ENCODE results near the gene TMEM59L.

TMEM59L gene

GRCh38 chr19:18657590-18658365 lies 45.1 kb downstream of the TMEM59L start:
- no peak for DNase-seq (ENCODE audit: low read depth in 3 of 3)

- no peak for DNase-seq (ENCODE audit: low read depth in 3 of 3)
Observed at GRCh38 chr19:18658366-18658855, 45.7 kb downstream of the TMEM59L start.

GRCh38 chr19:18659281-18660050 lies 46.8 kb downstream of the TMEM59L start:
- DNase-seq (ENCODE audit: low read depth in 3 of 3) = no peak

- no peak for DNase-seq (ENCODE audit: low read depth in 3 of 3)
Observed at GRCh38 chr19:18660051-18660910, 47.6 kb downstream of the TMEM59L start.

- no peak for DNase-seq (ENCODE audit: low read depth in 3 of 3)
Observed at GRCh38 chr19:18660939-18661670, 48.4 kb downstream of the TMEM59L start.

- DNase-seq (ENCODE audit: low read depth in 3 of 3) = no peak
Observed at GRCh38 chr19:18662972-18663732, 50.5 kb downstream of the TMEM59L start.

GRCh38 chr19:18663940-18664530 lies 51.4 kb downstream of the TMEM59L start:
- no peak for DNase-seq (ENCODE audit: low read depth in 3 of 3)

GRCh38 chr19:18665771-18666202 lies 53.1 kb downstream of the TMEM59L start:
- no peak for DNase-seq (ENCODE audit: low read depth in 3 of 3)

- DNase-seq (ENCODE audit: low read depth in 3 of 3) = no peak
Observed at GRCh38 chr19:18666317-18666716, 53.6 kb downstream of the TMEM59L start.

- no peak for DNase-seq (ENCODE audit: low read depth in 3 of 3)
Observed at GRCh38 chr19:18666784-18667183, 54.1 kb downstream of the TMEM59L start.

- no peak for DNase-seq (ENCODE audit: low read depth in 3 of 3)
Observed at GRCh38 chr19:18667531-18668251, 55.0 kb downstream of the TMEM59L start.

GRCh38 chr19:18668252-18668631 lies 55.6 kb downstream of the TMEM59L start:
- DNase-seq (ENCODE audit: low read depth in 3 of 3) = no peak

- no peak for DNase-seq (ENCODE audit: low read depth in 3 of 3)
Observed at GRCh38 chr19:18668744-18669523, 56.3 kb downstream of the TMEM59L start.

GRCh38 chr19:18669524-18669817 lies 56.8 kb downstream of the TMEM59L start:
- DNase-seq (ENCODE audit: low read depth in 3 of 3) = no peak

- no peak for DNase-seq (ENCODE audit: low read depth in 3 of 3)
Observed at GRCh38 chr19:18669883-18670282, 57.2 kb downstream of the TMEM59L start.

GRCh38 chr19:18670312-18670711 lies 57.6 kb downstream of the TMEM59L start:
- no peak for DNase-seq (ENCODE audit: low read depth in 3 of 3)
